Measurements from ENCODE around the gene KLRC2. TPM values are rescaled to one million over a fixed set of nuclear protein-coding genes. Genes with fewer than 3 reads are reported as not detected.

Gene KLRC2
- total RNA-seq, 2 donors from 2014 or later, result not detected

DNA sequence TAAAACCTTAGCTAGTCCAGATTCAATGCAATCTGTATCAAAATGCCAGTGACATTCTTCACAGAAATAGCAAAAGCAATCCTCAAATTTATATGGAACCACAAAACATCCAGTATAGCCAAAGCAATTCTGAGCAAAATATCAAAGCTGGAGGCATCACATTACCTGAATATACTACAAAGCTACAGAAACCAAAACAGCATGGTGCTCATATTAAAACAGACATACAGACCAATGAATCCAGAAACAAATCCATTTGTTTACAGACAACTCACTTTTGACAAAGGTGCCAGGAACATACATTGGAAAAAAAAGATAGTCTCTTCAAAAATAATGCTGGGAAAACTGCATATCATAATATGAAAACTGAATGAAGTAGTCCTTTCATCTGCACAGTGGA is 31.0 kb downstream of the KLRC2 start:
- Histone ChIP-seq H3K4me3 (ENCODE audit: low read length) (no peak overlapping the region), H3K4me1 (ENCODE audit: control insufficient read depth, insufficient read depth, low read length) (no peaks in the 10 kb centered on the region), H3K36me3 (ENCODE audit: control insufficient read depth, insufficient read depth, low read length) (no peaks in the 10 kb centered on the region), H3K27ac (ENCODE audit: low read depth, low read length) (no peak overlapping the region), H3K9me3 (ENCODE audit: control insufficient read depth, low read length) (peaks cover 6% of the 10 kb centered on the region), H3K9ac (ENCODE audit: extremely low read depth, low read length, poor library complexity, severe bottlenecking) (no peak overlapping the region), H3K27me3 (ENCODE audit: control insufficient read depth, insufficient read depth, low read length, poor library complexity, severe bottlenecking) (no peaks in the 10 kb centered on the region)
- DNase-seq, result no peak
- Mint-ChIP-seq H3K27ac (no peak overlapping the region), H3K4me1 (peaks cover 9% of the 10 kb centered on the region), H3K36me3 (ENCODE audit: low read depth) (no peaks in the 10 kb centered on the region), H3K4me3 (no peak overlapping the region), H3K9me3 (peaks cover 6% of the 10 kb centered on the region), H3K27me3 (ENCODE audit: insufficient read depth) (no peaks in the 10 kb centered on the region)
- TF ChIP-seq, protein P1, sequence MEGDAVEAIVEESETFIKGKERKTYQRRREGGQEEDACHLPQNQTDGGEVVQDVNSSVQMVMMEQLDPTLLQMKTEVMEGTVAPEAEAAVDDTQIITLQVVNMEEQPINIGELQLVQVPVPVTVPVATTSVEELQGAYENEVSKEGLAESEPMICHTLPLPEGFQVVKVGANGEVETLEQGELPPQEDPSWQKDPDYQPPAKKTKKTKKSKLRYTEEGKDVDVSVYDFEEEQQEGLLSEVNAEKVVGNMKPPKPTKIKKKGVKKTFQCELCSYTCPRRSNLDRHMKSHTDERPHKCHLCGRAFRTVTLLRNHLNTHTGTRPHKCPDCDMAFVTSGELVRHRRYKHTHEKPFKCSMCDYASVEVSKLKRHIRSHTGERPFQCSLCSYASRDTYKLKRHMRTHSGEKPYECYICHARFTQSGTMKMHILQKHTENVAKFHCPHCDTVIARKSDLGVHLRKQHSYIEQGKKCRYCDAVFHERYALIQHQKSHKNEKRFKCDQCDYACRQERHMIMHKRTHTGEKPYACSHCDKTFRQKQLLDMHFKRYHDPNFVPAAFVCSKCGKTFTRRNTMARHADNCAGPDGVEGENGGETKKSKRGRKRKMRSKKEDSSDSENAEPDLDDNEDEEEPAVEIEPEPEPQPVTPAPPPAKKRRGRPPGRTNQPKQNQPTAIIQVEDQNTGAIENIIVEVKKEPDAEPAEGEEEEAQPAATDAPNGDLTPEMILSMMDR (conservative IDR thresholded peaks at IDR 0.05), result no peak

DNA sequence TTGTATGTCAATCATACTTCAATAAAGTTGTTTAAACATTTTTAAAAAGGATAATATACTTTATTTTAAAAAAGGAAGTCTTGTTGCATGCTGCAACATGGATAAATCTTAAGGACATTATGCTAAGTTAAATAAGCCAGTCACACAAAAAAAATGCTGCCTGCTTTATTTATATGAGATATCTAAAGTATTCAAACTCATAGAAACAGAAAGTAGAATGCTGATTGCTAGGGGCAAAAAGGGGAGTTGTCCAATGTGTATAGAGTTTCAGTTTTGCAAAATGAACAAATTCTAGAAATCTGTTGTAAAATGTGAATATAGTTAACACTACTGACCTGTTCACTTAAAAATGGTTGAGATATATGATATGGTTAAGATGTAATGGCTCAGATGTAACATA is 35.0 kb downstream of the KLRC2 start:
- TF ChIP-seq, protein P1 (conservative IDR thresholded peaks at IDR 0.05), result no peak
- H3K9me3 ChIP-seq (ENCODE audit: control insufficient read depth, low read length), result peaks cover 6% of the 10 kb centered on the region

DNA sequence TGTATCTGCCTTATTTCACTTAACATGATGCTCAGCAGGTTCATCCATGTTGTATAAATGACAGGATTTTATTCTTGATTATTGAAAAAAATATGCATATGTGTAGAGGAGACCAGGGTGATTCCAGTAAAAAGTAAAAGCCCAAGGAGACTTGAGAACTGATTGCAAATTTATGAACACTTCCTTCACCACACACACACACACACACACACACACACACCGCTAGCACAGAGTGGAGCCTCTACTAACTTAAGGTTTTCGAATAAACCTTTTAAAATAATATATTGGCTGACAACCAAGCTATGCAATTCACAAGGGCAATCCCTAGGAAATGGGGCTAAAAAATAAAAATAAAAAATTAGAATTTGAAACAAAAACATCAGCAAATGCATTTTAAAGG is 37.6 kb downstream of the KLRC2 start:
- no peaks in the 10 kb centered on the region for H3K36me3 Mint-ChIP-seq (ENCODE audit: low read depth)
- H3K27me3 ChIP-seq (ENCODE audit: control insufficient read depth, insufficient read depth, low read length, poor library complexity, severe bottlenecking), result no peaks in the 10 kb centered on the region
- no peak overlapping the region for H3K27ac Mint-ChIP-seq
- no peaks in the 10 kb centered on the region for H3K36me3 ChIP-seq (ENCODE audit: control insufficient read depth, insufficient read depth, low read length)
- no peak overlapping the region for H3K27ac ChIP-seq (ENCODE audit: low read depth, low read length)
- WGBS, 2 experiments (ENCODE audit: insufficient coverage in 1 of 2, insufficient read length in 1 of 2), result 73% methylated on average over 2 of the region's 2 CpGs; no CpG with 5 or more reads in 1 of the 2 experiments
- DNase-seq, result no peak
- TF ChIP-seq, protein P1 (conservative IDR thresholded peaks at IDR 0.05), result no peak
- H3K4me3 ChIP-seq (ENCODE audit: low read length), result no peak overlapping the region
- H3K27me3 Mint-ChIP-seq (ENCODE audit: insufficient read depth), result no peaks in the 10 kb centered on the region
- H3K4me3 Mint-ChIP-seq, result no peak overlapping the region
- H3K4me1 Mint-ChIP-seq, result peaks cover 13% of the 10 kb centered on the region
- H3K9me3 ChIP-seq (ENCODE audit: control insufficient read depth, low read length), result no peaks in the 10 kb centered on the region
- no peaks in the 10 kb centered on the region for H3K9me3 Mint-ChIP-seq
- H3K4me1 ChIP-seq (ENCODE audit: control insufficient read depth, insufficient read depth, low read length), result no peaks in the 10 kb centered on the region
- no peak overlapping the region for H3K9ac ChIP-seq (ENCODE audit: extremely low read depth, low read length, poor library complexity, severe bottlenecking)

More for the DNA sequence above, 35.0 kb downstream of the KLRC2 start:
- no peak overlapping the region for H3K27ac ChIP-seq (ENCODE audit: low read depth, low read length)
- no peaks in the 10 kb centered on the region for H3K4me1 ChIP-seq (ENCODE audit: control insufficient read depth, insufficient read depth, low read length)
- no peak overlapping the region for H3K9ac ChIP-seq (ENCODE audit: extremely low read depth, low read length, poor library complexity, severe bottlenecking)
- peaks cover 6% of the 10 kb centered on the region for H3K9me3 Mint-ChIP-seq
- no peak overlapping the region for H3K27ac Mint-ChIP-seq
- DNase-seq, result no peak
- no peak overlapping the region for H3K4me3 Mint-ChIP-seq
- no peak overlapping the region for H3K4me3 ChIP-seq (ENCODE audit: low read length)
- H3K4me1 Mint-ChIP-seq, result peaks cover 5% of the 10 kb centered on the region
- H3K27me3 Mint-ChIP-seq (ENCODE audit: insufficient read depth), result no peaks in the 10 kb centered on the region
- H3K27me3 ChIP-seq (ENCODE audit: control insufficient read depth, insufficient read depth, low read length, poor library complexity, severe bottlenecking), result no peaks in the 10 kb centered on the region
- H3K36me3 ChIP-seq (ENCODE audit: control insufficient read depth, insufficient read depth, low read length), result no peaks in the 10 kb centered on the region
- H3K36me3 Mint-ChIP-seq (ENCODE audit: low read depth), result no peaks in the 10 kb centered on the region

Measured in endodermal cell (in vitro differentiated cells).